Right atrium auricular region (tissue), 2 donors: ENCODE data around the gene ETFA. TPM values are rescaled to one million over a fixed set of nuclear protein-coding genes. Genes with fewer than 3 reads are reported as not detected.
A peak's percentile ranks its signal among the peaks of the same experiment; 100 is the strongest.

Experiments
- DNase-seq: peaks from one replicate; pipeline ENCODE4 v3.0.0-alpha.2; 2019; ENCODE audit warnings: low spot score
- H3K27ac ChIP-seq, 2 donors: fragments of 200-600 bp; sonication (generic); 1 replicate in 1 of 2; 2 replicates in 1 of 2; pipeline ENCODE4 v1.5.1; 2016 to 2019
- H3K27me3 ChIP-seq, 2 donors: fragments of 200-600 bp; sonication (generic); one replicate each; pipeline versions ENCODE4 v1.5.1 to v1.6.0; 2017 to 2019
- H3K36me3 ChIP-seq: fragments of 200-600 bp; sonication (generic); one replicate; pipeline ENCODE4 v1.5.1; 2016
- H3K4me1 ChIP-seq, 2 donors: fragments of 200-600 bp; sonication (generic); one replicate each; pipeline versions ENCODE4 v1.5.1 to v1.6.0; 2017 to 2019
- H3K4me3 ChIP-seq, 2 donors: fragments of 200-600 bp; sonication (generic); 1 replicate in 1 of 2; 2 replicates in 1 of 2; pipeline ENCODE4 v1.5.1; 2017 to 2019; ENCODE audit warnings: mild to moderate bottlenecking in 1 of 2, moderate library complexity in 1 of 2
- H3K9me3 ChIP-seq, 2 donors: fragments of 200-600 bp; sonication (generic); one replicate each; pipeline ENCODE4 v1.5.1; 2019
- CTCF ChIP-seq, 2 donors: fragments of 200-600 bp; sonication (generic); IDR thresholded peaks; one replicate each; pipeline ENCODE4 v1.5.1; 2019; ENCODE audit warnings: antibody characterized with exemption in 2 of 2
- total RNA-seq, 2 donors: library from RNA; depleted of rRNA; stranded (reverse); fragments of >200 nt; gene quantifications; one replicate each; pipeline ENCODE4 v1.1.0, GENCODE V29; 2016

ETFA gene
- total RNA-seq, 2 donors from 2014 or later: 109 to 186 TPM

GRCh38 chr15:76285241-76285825, 25.9 kb downstream of the ETFA start:
- H3K27ac ChIP-seq: no peak overlapping the region
- no peak for DNase-seq
- H3K9me3 ChIP-seq: no peaks in the 10 kb centered on the region
- peaks cover 69% of the 10 kb centered on the region for H3K36me3 ChIP-seq
- no peaks in the 10 kb centered on the region for H3K27me3 ChIP-seq
- H3K4me1 ChIP-seq: no peaks in the 10 kb centered on the region
- TF ChIP-seq CTCF (IDR thresholded peaks at IDR 0.05): peak in 1 of 2 donors; percentile 41
- H3K4me3 ChIP-seq: no peak overlapping the region

GRCh38 chr15:76282465-76282864, 28.8 kb downstream of the ETFA start:
- Histone ChIP-seq H3K36me3 (peaks cover 60% of the 10 kb centered on the region), H3K4me3 (no peak overlapping the region), H3K9me3 (no peaks in the 10 kb centered on the region), H3K4me1 (no peaks in the 10 kb centered on the region), H3K27me3 (no peaks in the 10 kb centered on the region), H3K27ac (no peak overlapping the region)
- no peak for TF ChIP-seq CTCF (IDR thresholded peaks at IDR 0.05)
- no peak for DNase-seq

GRCh38 chr15:76278651-76279050, 32.6 kb downstream of the ETFA start:
- no peaks in the 10 kb centered on the region for H3K9me3 ChIP-seq
- H3K27me3 ChIP-seq: no peaks in the 10 kb centered on the region
- no peak overlapping the region for H3K27ac ChIP-seq
- H3K4me3 ChIP-seq: no peak overlapping the region
- no peaks in the 10 kb centered on the region for H3K4me1 ChIP-seq
- TF ChIP-seq CTCF (IDR thresholded peaks at IDR 0.05): no peak
- no peak for DNase-seq
- peaks cover 39% of the 10 kb centered on the region for H3K36me3 ChIP-seq

- no peaks in the 10 kb centered on the region for H3K4me1 ChIP-seq
- H3K4me3 ChIP-seq: no peak overlapping the region
- H3K9me3 ChIP-seq: no peaks in the 10 kb centered on the region
- TF ChIP-seq CTCF (IDR thresholded peaks at IDR 0.05): no peak
- peaks cover 34% of the 10 kb centered on the region for H3K36me3 ChIP-seq
- DNase-seq: no peak
- no peak overlapping the region for H3K27ac ChIP-seq
- H3K27me3 ChIP-seq: no peaks in the 10 kb centered on the region
These were observed 36.4 kb downstream of the ETFA start for GRCh38 chr15:76274821-76275220.

- Histone ChIP-seq H3K4me3 (no peak overlapping the region), H3K9me3 (no peaks in the 10 kb centered on the region), H3K27ac (no peak overlapping the region), H3K4me1 (no peaks in the 10 kb centered on the region), H3K36me3 (peaks cover 40% of the 10 kb centered on the region), H3K27me3 (no peaks in the 10 kb centered on the region)
- no peak for DNase-seq
- no peak for TF ChIP-seq CTCF (IDR thresholded peaks at IDR 0.05)
These were observed 37.0 kb downstream of the ETFA start for GRCh38 chr15:76274226-76274625.

- no peak for TF ChIP-seq CTCF (IDR thresholded peaks at IDR 0.05)
These were observed 40.4 kb downstream of the ETFA start for GRCh38 chr15:76270876-76271275.

More at GRCh38 chr15:76270876-76271275, 40.4 kb downstream of the ETFA start:
- Histone ChIP-seq H3K4me1 (no peaks in the 10 kb centered on the region), H3K27me3 (no peaks in the 10 kb centered on the region), H3K27ac (no peak overlapping the region), H3K9me3 (peaks cover 0 to 9% of the 10 kb centered on the region in 2 donors), H3K36me3 (peaks cover 45% of the 10 kb centered on the region), H3K4me3 (no peak overlapping the region)
- no peak for DNase-seq
